ENCODE data around the gene SHQ1.

The SHQ1 gene

DNA sequence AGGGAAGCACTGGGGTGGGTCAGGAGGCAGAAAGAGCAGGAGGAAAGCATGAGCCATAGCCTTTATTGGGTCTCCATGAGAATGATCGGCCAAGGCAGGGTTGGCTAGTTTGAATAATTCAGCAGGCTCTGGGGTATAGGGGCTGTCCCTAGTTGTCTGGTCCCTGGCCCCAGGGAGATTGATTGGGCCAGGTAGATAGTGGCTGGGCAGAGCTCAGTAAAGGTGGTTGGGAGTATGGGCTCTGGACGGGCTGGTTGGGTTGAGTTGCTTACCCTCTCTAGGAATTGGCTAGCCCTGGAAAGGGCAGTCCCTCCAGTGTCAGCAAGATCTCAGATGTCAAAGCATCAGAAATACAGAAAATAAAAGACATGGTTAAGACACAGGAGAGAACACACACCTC lies 148.1 kb downstream of the SHQ1 start:
- no peak overlapping the region for H3K9ac ChIP-seq (ENCODE audit: low read length)
- no peak overlapping the region for H3K4me3 ChIP-seq (ENCODE audit: low read depth, low read length, poor library complexity, severe bottlenecking)
- H3K9me2 ChIP-seq (ENCODE audit: low read depth, low read length), result no peaks in the 10 kb centered on the region
- no peaks in the 10 kb centered on the region for H3K9me3 ChIP-seq (ENCODE audit: low read length)
- H3K79me2 ChIP-seq (ENCODE audit: insufficient read depth, low read length), result no peaks in the 10 kb centered on the region
- no peak overlapping the region for H2AFZ ChIP-seq (ENCODE audit: low read length)
- H3K36me3 ChIP-seq (ENCODE audit: insufficient read depth, low read length), result no peaks in the 10 kb centered on the region
- H3K4me2 ChIP-seq (ENCODE audit: low read length), result no peak overlapping the region
- no peaks in the 10 kb centered on the region for H3K4me1 ChIP-seq (ENCODE audit: insufficient read depth, low read length, severe bottlenecking)
- H4K20me1 ChIP-seq (ENCODE audit: insufficient read depth, low read length), result no peaks in the 10 kb centered on the region
- TF ChIP-seq, protein P1, sequence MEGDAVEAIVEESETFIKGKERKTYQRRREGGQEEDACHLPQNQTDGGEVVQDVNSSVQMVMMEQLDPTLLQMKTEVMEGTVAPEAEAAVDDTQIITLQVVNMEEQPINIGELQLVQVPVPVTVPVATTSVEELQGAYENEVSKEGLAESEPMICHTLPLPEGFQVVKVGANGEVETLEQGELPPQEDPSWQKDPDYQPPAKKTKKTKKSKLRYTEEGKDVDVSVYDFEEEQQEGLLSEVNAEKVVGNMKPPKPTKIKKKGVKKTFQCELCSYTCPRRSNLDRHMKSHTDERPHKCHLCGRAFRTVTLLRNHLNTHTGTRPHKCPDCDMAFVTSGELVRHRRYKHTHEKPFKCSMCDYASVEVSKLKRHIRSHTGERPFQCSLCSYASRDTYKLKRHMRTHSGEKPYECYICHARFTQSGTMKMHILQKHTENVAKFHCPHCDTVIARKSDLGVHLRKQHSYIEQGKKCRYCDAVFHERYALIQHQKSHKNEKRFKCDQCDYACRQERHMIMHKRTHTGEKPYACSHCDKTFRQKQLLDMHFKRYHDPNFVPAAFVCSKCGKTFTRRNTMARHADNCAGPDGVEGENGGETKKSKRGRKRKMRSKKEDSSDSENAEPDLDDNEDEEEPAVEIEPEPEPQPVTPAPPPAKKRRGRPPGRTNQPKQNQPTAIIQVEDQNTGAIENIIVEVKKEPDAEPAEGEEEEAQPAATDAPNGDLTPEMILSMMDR (IDR thresholded peaks at IDR 0.05; ENCODE audit: low read length), result no peak
- TF ChIP-seq EZH2 (IDR thresholded peaks at IDR 0.05; ENCODE audit: borderline replicate concordance, low read length), result no peak
- no peaks in the 10 kb centered on the region; the same call in 1 of the 2 replicates for H3K27me3 ChIP-seq (ENCODE audit: insufficient read depth, low read length)
- no peaks in the 10 kb centered on the region for H3F3A ChIP-seq (ENCODE audit: insufficient read depth, low read length)
- H3K27ac ChIP-seq (ENCODE audit: low read depth, low read length, poor library complexity, severe bottlenecking), result no peak overlapping the region

DNA sequence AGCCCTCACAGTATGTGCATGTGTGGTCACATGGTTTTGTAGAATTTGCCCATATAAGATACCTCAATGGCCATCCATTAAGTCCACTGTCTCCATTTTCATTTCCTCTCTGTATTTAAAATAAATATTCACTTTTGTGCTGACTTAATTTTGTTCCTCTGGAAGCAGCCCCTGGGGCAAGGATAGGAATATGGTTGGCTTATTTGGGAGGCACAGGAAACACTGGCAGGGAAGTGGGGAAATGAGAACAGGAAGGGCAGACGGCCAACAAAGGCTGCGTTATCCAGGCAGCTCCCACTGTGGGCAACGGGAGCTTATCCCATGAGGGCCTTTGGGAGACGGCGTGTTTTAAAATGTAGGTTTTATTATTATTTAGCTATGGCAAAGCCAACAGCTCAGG lies 148.6 kb downstream of the SHQ1 start:
- Histone ChIP-seq H3K4me2 (ENCODE audit: low read length) (no peak overlapping the region), H3K36me3 (ENCODE audit: insufficient read depth, low read length) (no peaks in the 10 kb centered on the region), H2AFZ (ENCODE audit: low read length) (no peak overlapping the region), H4K20me1 (ENCODE audit: insufficient read depth, low read length) (no peaks in the 10 kb centered on the region), H3K9me2 (ENCODE audit: low read depth, low read length) (no peaks in the 10 kb centered on the region), H3K9ac (ENCODE audit: low read length) (no peak overlapping the region), H3K4me1 (ENCODE audit: insufficient read depth, low read length, severe bottlenecking) (no peaks in the 10 kb centered on the region), H3K79me2 (ENCODE audit: insufficient read depth, low read length) (no peaks in the 10 kb centered on the region), H3K27ac (ENCODE audit: low read depth, low read length, poor library complexity, severe bottlenecking) (no peak overlapping the region), H3K4me3 (ENCODE audit: low read depth, low read length, poor library complexity, severe bottlenecking) (no peak overlapping the region), H3K27me3 (ENCODE audit: insufficient read depth, low read length) (no peaks in the 10 kb centered on the region; the same call in 1 of the 2 replicates), H3K9me3 (ENCODE audit: low read length) (no peaks in the 10 kb centered on the region), H3F3A (ENCODE audit: insufficient read depth, low read length) (no peaks in the 10 kb centered on the region)
- TF ChIP-seq, protein P1 (IDR thresholded peaks at IDR 0.05; ENCODE audit: low read length), result no peak
- TF ChIP-seq EZH2 (IDR thresholded peaks at IDR 0.05; ENCODE audit: borderline replicate concordance, low read length), result no peak
